Measurements from ENCODE around the gene SEPHS2. TPM values are rescaled to one million over a fixed set of nuclear protein-coding genes. Genes with fewer than 3 reads are reported as not detected.

Gene SEPHS2
- total RNA-seq, 1 donor from 2014 or later = 43.2 TPM

- TF ChIP-seq CTCF (IDR thresholded peaks at IDR 0.05; ENCODE audit: partially characterized antibody, unreplicated experiment) = no peak
- H3K27ac Mint-ChIP-seq (ENCODE audit: unreplicated experiment) = no peak overlapping the region
- H3K36me3 Mint-ChIP-seq (ENCODE audit: unreplicated experiment) = no peaks in the 10 kb centered on the region
- peaks cover 9% of the 10 kb centered on the region for H3K27me3 Mint-ChIP-seq (ENCODE audit: unreplicated experiment)
- DNase-seq = no peak
- H3K4me3 Mint-ChIP-seq (ENCODE audit: unreplicated experiment) = no peak overlapping the region
- peaks cover 13% of the 10 kb centered on the region for H3K9me3 Mint-ChIP-seq (ENCODE audit: unreplicated experiment)
- peaks cover 3% of the 10 kb centered on the region for H3K4me1 Mint-ChIP-seq (ENCODE audit: low read depth, unreplicated experiment)
Measured at GRCh38 chr16:30414159-30414558, 31.5 kb downstream of the SEPHS2 start.

GRCh38 chr16:30413112-30413806 is 32.4 kb downstream of the SEPHS2 start:
- peaks cover 8% of the 10 kb centered on the region for H3K9me3 Mint-ChIP-seq (ENCODE audit: unreplicated experiment)
- H3K27me3 Mint-ChIP-seq (ENCODE audit: unreplicated experiment) = peaks cover 4% of the 10 kb centered on the region
- H3K36me3 Mint-ChIP-seq (ENCODE audit: unreplicated experiment) = no peaks in the 10 kb centered on the region
- H3K4me3 Mint-ChIP-seq (ENCODE audit: unreplicated experiment) = no peak overlapping the region
- no peak overlapping the region for H3K27ac Mint-ChIP-seq (ENCODE audit: unreplicated experiment)
- no peak for DNase-seq
- TF ChIP-seq CTCF (IDR thresholded peaks at IDR 0.05; ENCODE audit: partially characterized antibody, unreplicated experiment) = no peak
- H3K4me1 Mint-ChIP-seq (ENCODE audit: low read depth, unreplicated experiment) = peaks cover 3% of the 10 kb centered on the region

GRCh38 chr16:30409125-30410060 is 36.3 kb downstream of the SEPHS2 start:
- peaks cover 3% of the 10 kb centered on the region for H3K27me3 Mint-ChIP-seq (ENCODE audit: unreplicated experiment)
- peak; percentile 93 for TF ChIP-seq CTCF (IDR thresholded peaks at IDR 0.05; ENCODE audit: partially characterized antibody, unreplicated experiment)
- no peak overlapping the region for H3K4me3 Mint-ChIP-seq (ENCODE audit: unreplicated experiment)
- peaks cover 9% of the 10 kb centered on the region for H3K9me3 Mint-ChIP-seq (ENCODE audit: unreplicated experiment)
- H3K27ac Mint-ChIP-seq (ENCODE audit: unreplicated experiment) = no peak overlapping the region
- H3K36me3 Mint-ChIP-seq (ENCODE audit: unreplicated experiment) = no peaks in the 10 kb centered on the region
- peak; percentile 97 for DNase-seq
- peaks cover 2% of the 10 kb centered on the region for H3K4me1 Mint-ChIP-seq (ENCODE audit: low read depth, unreplicated experiment)

GRCh38 chr16:30407804-30408534 is 37.7 kb downstream of the SEPHS2 start:
- no peak overlapping the region for H3K27ac Mint-ChIP-seq (ENCODE audit: unreplicated experiment)
- TF ChIP-seq CTCF (IDR thresholded peaks at IDR 0.05; ENCODE audit: partially characterized antibody, unreplicated experiment) = no peak
- peaks cover 10% of the 10 kb centered on the region for H3K9me3 Mint-ChIP-seq (ENCODE audit: unreplicated experiment)
- no peak for DNase-seq
- H3K27me3 Mint-ChIP-seq (ENCODE audit: unreplicated experiment) = peaks cover 5% of the 10 kb centered on the region
- H3K4me3 Mint-ChIP-seq (ENCODE audit: unreplicated experiment) = peak overlapping the region; percentile 77
- no peaks in the 10 kb centered on the region for H3K36me3 Mint-ChIP-seq (ENCODE audit: unreplicated experiment)
- peaks cover 2% of the 10 kb centered on the region for H3K4me1 Mint-ChIP-seq (ENCODE audit: low read depth, unreplicated experiment)
